ENCODE data around the gene SLX4IP.

DNA sequence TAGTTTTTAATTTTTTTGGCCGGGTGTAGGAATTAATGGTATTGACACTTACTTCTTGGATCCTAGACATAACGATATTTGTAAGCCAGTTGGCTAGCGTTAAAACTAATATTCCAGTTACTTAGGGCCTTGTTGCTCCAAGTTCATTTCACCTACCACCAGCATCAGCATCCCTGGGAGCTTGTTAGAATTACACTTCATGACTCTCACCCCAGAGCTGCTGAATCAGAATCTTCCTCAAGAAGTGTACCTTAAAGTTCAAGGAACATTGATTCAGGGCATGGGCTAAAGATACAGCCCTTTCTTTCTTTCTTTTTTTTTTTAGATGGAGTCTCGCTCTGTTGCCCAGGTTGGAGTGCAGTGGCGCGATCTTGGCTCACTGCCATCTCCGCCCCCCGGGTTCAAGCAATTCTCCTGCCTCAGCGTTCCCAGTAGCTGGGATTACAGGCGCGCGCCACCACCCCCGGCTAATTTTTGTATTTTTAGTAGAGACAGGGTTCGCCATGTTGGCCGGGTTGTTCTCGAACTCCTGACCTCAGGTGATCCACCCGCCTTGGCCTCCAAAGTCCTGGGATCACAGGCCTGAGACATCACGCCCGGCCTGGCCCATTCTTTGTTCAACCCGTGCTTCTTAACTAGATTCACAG is 1.1 kb downstream of the SLX4IP start:
- TF ChIP-seq GATA2 (IDR thresholded peaks at IDR 0.05; ENCODE audit: insufficient read depth, insufficient read length, low read depth, low read length) = no peak
- TF ChIP-seq, protein P1, sequence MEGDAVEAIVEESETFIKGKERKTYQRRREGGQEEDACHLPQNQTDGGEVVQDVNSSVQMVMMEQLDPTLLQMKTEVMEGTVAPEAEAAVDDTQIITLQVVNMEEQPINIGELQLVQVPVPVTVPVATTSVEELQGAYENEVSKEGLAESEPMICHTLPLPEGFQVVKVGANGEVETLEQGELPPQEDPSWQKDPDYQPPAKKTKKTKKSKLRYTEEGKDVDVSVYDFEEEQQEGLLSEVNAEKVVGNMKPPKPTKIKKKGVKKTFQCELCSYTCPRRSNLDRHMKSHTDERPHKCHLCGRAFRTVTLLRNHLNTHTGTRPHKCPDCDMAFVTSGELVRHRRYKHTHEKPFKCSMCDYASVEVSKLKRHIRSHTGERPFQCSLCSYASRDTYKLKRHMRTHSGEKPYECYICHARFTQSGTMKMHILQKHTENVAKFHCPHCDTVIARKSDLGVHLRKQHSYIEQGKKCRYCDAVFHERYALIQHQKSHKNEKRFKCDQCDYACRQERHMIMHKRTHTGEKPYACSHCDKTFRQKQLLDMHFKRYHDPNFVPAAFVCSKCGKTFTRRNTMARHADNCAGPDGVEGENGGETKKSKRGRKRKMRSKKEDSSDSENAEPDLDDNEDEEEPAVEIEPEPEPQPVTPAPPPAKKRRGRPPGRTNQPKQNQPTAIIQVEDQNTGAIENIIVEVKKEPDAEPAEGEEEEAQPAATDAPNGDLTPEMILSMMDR (IDR thresholded peaks at IDR 0.05; ENCODE audit: extremely low read depth in 1 of 2, insufficient read depth in 1 of 2, low read depth in 1 of 2, low read length in 2 of 2) = no peak
- no peak for TF ChIP-seq POLR2A (IDR thresholded peaks at IDR 0.05; ENCODE audit: low read depth, low read length)
- no peak for TF ChIP-seq EZH2 (IDR thresholded peaks at IDR 0.05; ENCODE audit: borderline replicate concordance, low read depth, low read length, severe bottlenecking)
